ENCODE data around the gene SAMD4A.
A peak's percentile ranks its signal among the peaks of the same experiment; 100 is the strongest.

Gene SAMD4A

DNA sequence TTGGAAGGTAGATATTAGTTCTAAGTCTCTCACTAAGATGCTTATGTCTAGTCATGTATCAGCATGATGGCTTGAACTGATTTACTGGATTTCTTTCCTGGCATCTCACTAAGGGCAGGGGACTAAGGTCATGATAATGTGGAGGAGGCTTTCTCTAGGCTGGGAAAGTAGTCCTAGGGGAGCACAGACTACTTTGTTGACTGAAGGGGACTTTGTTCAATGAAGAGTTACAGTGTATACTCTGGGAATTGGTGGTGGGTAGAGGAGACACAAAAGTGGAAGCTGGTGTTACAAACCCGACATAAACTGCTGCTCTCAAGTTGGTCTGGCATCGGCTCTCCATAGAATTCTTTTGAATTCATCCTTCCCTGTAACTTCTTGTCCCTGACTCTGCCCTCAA is 75.2 kb downstream of the SAMD4A start:
- TF ChIP-seq, protein P1, sequence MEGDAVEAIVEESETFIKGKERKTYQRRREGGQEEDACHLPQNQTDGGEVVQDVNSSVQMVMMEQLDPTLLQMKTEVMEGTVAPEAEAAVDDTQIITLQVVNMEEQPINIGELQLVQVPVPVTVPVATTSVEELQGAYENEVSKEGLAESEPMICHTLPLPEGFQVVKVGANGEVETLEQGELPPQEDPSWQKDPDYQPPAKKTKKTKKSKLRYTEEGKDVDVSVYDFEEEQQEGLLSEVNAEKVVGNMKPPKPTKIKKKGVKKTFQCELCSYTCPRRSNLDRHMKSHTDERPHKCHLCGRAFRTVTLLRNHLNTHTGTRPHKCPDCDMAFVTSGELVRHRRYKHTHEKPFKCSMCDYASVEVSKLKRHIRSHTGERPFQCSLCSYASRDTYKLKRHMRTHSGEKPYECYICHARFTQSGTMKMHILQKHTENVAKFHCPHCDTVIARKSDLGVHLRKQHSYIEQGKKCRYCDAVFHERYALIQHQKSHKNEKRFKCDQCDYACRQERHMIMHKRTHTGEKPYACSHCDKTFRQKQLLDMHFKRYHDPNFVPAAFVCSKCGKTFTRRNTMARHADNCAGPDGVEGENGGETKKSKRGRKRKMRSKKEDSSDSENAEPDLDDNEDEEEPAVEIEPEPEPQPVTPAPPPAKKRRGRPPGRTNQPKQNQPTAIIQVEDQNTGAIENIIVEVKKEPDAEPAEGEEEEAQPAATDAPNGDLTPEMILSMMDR (conservative IDR thresholded peaks at IDR 0.05; ENCODE audit: control insufficient read depth, insufficient read depth, low read depth, low read length) = no peak
- DNase-seq (ENCODE audit: low read depth) = no peak
- H3K4me3 ChIP-seq (ENCODE audit: control insufficient read depth, low read depth, low read length) = no peak overlapping the region

DNA sequence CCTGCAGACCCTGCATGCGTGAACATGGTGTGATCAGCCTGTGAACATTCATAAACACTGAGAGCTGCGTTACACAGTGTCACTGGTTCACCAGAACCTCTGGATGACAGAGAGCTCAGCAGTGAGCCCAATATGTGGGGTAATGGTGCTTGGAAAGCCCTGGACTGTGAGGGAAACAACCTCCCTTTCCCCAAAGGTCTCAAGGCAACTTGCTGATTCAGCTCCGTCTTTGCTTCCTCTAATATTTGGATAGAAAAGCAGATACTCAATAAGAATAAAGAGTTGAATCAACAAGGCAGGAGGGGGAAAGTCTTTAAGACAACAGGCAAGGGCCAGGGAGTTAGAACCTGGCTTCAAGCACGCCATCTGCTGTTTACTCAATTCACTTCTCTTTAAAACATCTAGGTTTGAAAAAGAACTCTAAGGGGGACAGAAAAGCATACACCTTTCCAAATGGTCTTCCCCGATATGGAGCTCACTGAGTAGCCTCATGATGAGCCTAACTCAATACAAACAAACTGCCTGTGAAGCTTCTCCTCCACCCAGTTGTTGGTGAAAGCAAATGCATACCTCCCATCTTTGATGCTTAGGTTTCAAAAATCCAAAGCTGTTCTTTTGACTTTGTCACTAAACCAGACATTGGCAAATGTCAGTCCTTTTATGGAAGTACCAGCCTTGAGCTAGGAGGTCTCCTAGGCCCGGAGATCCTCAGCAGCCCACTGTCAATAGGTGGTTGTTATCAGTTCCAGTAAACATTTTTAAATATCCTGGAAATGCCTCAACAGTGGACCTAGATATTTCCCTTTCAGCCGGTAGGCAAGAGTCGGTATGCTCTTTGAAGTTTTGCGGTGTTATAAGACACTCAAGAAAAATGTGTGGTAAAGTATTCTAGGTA is 76.1 kb downstream of the SAMD4A start:
- DNase-seq (ENCODE audit: low read depth) = peak; percentile 51
- TF ChIP-seq, protein P1 (conservative IDR thresholded peaks at IDR 0.05; ENCODE audit: control insufficient read depth, insufficient read depth, low read depth, low read length) = peak; percentile 36
- no peak overlapping the region for H3K4me3 ChIP-seq (ENCODE audit: control insufficient read depth, low read depth, low read length)

DNA sequence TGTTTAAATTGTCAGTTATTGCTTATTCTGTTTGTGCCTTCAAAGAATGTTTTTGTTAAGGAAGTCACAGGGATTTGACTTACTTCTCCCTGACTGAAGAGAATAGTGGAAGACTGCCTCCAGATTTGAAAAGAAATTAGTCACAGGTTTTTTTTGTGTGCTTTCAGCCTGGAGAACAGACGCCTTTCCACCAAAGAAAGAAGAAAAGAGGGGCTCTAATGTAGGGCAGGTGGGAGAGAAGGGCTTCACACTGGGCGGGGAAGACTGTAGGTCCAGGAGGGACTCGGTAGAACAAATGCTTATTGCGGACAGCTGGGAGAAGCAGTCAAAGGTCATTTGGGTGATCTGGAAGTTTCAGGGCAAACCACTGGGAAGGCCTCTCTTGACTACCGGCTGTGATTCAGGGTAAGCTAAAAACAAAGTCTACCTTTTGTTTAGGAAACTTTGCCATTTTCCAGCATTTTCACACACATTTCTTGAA is 76.8 kb downstream of the SAMD4A start:
- DNase-seq (ENCODE audit: low read depth) = no peak
- H3K4me3 ChIP-seq (ENCODE audit: control insufficient read depth, low read depth, low read length) = no peak overlapping the region
- TF ChIP-seq, protein P1 (conservative IDR thresholded peaks at IDR 0.05; ENCODE audit: control insufficient read depth, insufficient read depth, low read depth, low read length) = no peak

DNA sequence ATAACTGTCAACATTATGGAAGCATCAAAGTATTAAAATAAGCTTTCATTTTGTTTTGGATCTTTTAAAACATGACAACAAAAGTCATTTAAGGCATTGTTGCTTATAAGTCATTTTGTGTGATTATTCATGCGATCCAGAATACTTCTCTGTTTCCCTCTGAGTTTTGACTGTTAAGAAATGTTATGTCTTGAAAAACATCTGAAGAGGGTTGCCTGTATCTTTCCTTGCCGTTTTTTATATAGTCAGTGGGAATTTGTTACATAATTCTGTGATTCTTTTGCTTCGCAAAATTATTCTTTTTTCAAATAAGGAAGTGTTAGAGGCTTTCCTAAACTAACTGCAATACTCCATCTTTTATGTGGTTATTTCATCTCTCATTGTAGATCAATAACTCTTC is 78.7 kb downstream of the SAMD4A start:
- TF ChIP-seq, protein P1 (conservative IDR thresholded peaks at IDR 0.05; ENCODE audit: control insufficient read depth, insufficient read depth, low read depth, low read length) = no peak
- H3K4me3 ChIP-seq (ENCODE audit: control insufficient read depth, low read depth, low read length) = no peak overlapping the region
- no peak for DNase-seq (ENCODE audit: low read depth)

DNA sequence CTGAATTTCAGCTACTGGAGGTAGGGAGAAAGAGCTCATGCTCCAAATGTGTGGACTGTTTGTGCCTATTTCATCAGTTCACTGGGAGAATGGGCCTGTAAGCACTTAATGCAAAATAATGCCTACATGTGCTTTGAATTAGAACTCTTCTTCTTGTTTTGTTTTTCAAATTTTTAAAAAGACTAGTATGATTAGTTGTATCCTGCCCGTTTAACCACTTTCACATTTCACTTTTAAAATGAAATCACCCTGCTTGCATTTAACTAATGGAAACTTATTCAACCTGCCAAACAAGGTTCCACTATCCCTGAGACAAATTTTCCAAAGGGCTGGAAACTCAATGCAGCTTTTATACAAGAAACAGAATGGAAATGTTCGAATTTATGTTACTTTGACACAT is 79.7 kb downstream of the SAMD4A start:
- TF ChIP-seq, protein P1 (conservative IDR thresholded peaks at IDR 0.05; ENCODE audit: control insufficient read depth, insufficient read depth, low read depth, low read length) = no peak
- no peak for DNase-seq (ENCODE audit: low read depth)
- H3K4me3 ChIP-seq (ENCODE audit: control insufficient read depth, low read depth, low read length) = no peak overlapping the region

DNA sequence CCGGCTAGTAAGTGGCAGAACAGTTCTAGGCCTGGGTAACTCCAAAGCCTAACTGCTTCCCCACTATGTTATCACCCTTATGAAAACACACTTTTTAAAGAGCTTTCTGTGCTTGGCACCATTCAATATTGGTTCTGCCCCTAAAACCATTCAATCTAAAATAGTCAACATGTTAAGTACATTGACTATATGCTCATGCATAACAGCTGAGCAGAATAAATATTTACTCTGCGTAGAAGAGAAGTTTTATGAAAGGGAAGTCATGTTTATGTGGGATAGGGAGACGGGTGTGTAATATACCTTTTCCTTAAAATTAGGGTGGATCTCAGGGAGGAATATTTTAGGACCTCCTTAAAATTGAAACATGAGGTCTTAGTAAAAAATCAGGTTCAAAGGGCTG is 80.5 kb downstream of the SAMD4A start:
- no peak for DNase-seq (ENCODE audit: low read depth)
- no peak overlapping the region for H3K4me3 ChIP-seq (ENCODE audit: control insufficient read depth, low read depth, low read length)
- TF ChIP-seq, protein P1 (conservative IDR thresholded peaks at IDR 0.05; ENCODE audit: control insufficient read depth, insufficient read depth, low read depth, low read length) = no peak
